ENCODE data around the gene ITIH2. TPM values are rescaled to one million over a fixed set of nuclear protein-coding genes. Genes with fewer than 3 reads are reported as not detected.
"Not testable (repeated sequence)": the region's sequence is repeated elsewhere in the genome, so short reads cannot be mapped to it uniquely, and the experiment has no call there.

ITIH2 gene
- polyA plus RNA-seq, 1 donor = 0.24 TPM

GRCh38 chr10:7693194-7693593 is 9.9 kb upstream of the ITIH2 start:
- not testable (repeated sequence) for DNase-seq (ENCODE audit: low read depth)

GRCh38 chr10:7696545-7696944 is 6.6 kb upstream of the ITIH2 start:
- no peak for DNase-seq (ENCODE audit: low read depth)

GRCh38 chr10:7697426-7697825 is 5.7 kb upstream of the ITIH2 start:
- no peak for DNase-seq (ENCODE audit: low read depth)

GRCh38 chr10:7700577-7701125 is 2.5 kb upstream of the ITIH2 start:
- no peak for DNase-seq (ENCODE audit: low read depth)

- no peak for DNase-seq (ENCODE audit: low read depth)
Observed at GRCh38 chr10:7701158-7701742, 1.9 kb upstream of the ITIH2 start.

GRCh38 chr10:7702288-7702812 is 766 bp upstream of the ITIH2 start:
- DNase-seq (ENCODE audit: low read depth) = no peak

GRCh38 chr10:7704071-7705016 is 1.2 kb downstream of the ITIH2 start:
- no peak for DNase-seq (ENCODE audit: low read depth)

GRCh38 chr10:7705341-7705740 is 2.2 kb downstream of the ITIH2 start:
- DNase-seq (ENCODE audit: low read depth) = no peak

- DNase-seq (ENCODE audit: low read depth) = no peak
Observed at GRCh38 chr10:7706534-7707073, 3.5 kb downstream of the ITIH2 start.

- no peak for DNase-seq (ENCODE audit: low read depth)
Observed at GRCh38 chr10:7707102-7707501, 4.0 kb downstream of the ITIH2 start.

GRCh38 chr10:7707858-7708622 is 4.9 kb downstream of the ITIH2 start:
- DNase-seq (ENCODE audit: low read depth) = no peak

- DNase-seq (ENCODE audit: low read depth) = no peak
Observed at GRCh38 chr10:7708832-7709231, 5.7 kb downstream of the ITIH2 start.

GRCh38 chr10:7710446-7710845 is 7.3 kb downstream of the ITIH2 start:
- no peak for DNase-seq (ENCODE audit: low read depth)

- DNase-seq (ENCODE audit: low read depth) = not testable (repeated sequence)
Observed at GRCh38 chr10:7711075-7711474, 8.0 kb downstream of the ITIH2 start.

- DNase-seq (ENCODE audit: low read depth) = no peak
Observed at GRCh38 chr10:7715515-7715914, 12.4 kb downstream of the ITIH2 start.

GRCh38 chr10:7717767-7718166 is 14.7 kb downstream of the ITIH2 start:
- DNase-seq (ENCODE audit: low read depth) = no peak

- DNase-seq (ENCODE audit: low read depth) = no peak
Observed at GRCh38 chr10:7718685-7719084, 15.6 kb downstream of the ITIH2 start.

- DNase-seq (ENCODE audit: low read depth) = no peak
Observed at GRCh38 chr10:7720478-7720877, 17.4 kb downstream of the ITIH2 start.

- DNase-seq (ENCODE audit: low read depth) = no peak
Observed at GRCh38 chr10:7722927-7723529, 19.9 kb downstream of the ITIH2 start.

GRCh38 chr10:7734821-7735220 is 31.7 kb downstream of the ITIH2 start:
- no peak for DNase-seq (ENCODE audit: low read depth)
